ENCODE results near the gene MARK3.

MARK3 gene

GRCh38 chr14:103430358-103430757 is 45.1 kb downstream of the MARK3 start:
- no peak for FAIRE-seq
- DNase-seq (ENCODE audit: insufficient read length, low spot score), result no peak

- DNase-seq (ENCODE audit: insufficient read length, low spot score) (no peak), FAIRE-seq (no peak)
Measured at GRCh38 chr14:103432627-103433026, 47.4 kb downstream of the MARK3 start.

- FAIRE-seq (no peak), DNase-seq (ENCODE audit: insufficient read length, low spot score) (no peak)
Measured at GRCh38 chr14:103433916-103434563, 48.8 kb downstream of the MARK3 start.

- FAIRE-seq, result no peak
- no peak for DNase-seq (ENCODE audit: insufficient read length, low spot score)
Measured at GRCh38 chr14:103434868-103435442, 49.7 kb downstream of the MARK3 start.

- no peak for FAIRE-seq
Measured at GRCh38 chr14:103436533-103436932, 51.3 kb downstream of the MARK3 start.

GRCh38 chr14:103442288-103442687 is 57.1 kb downstream of the MARK3 start:
- DNase-seq (ENCODE audit: insufficient read length, low spot score) (no peak), FAIRE-seq (no peak)

More at GRCh38 chr14:103436533-103436932, 51.3 kb downstream of the MARK3 start:
- no peak for DNase-seq (ENCODE audit: insufficient read length, low spot score)

GRCh38 chr14:103443111-103443510 is 57.9 kb downstream of the MARK3 start:
- FAIRE-seq (no peak), DNase-seq (ENCODE audit: insufficient read length, low spot score) (no peak)

GRCh38 chr14:103444837-103445524 is 59.8 kb downstream of the MARK3 start:
- FAIRE-seq, result no peak
- DNase-seq (ENCODE audit: insufficient read length, low spot score), result no peak

- FAIRE-seq (no peak), DNase-seq (ENCODE audit: insufficient read length, low spot score) (no peak)
Measured at GRCh38 chr14:103445806-103446205, 60.6 kb downstream of the MARK3 start.

GRCh38 chr14:103448097-103448496 is 62.9 kb downstream of the MARK3 start:
- no peak for DNase-seq (ENCODE audit: insufficient read length, low spot score)
- no peak for FAIRE-seq

- FAIRE-seq (no peak), DNase-seq (ENCODE audit: insufficient read length, low spot score) (no peak)
Measured at GRCh38 chr14:103449634-103450161, 64.5 kb downstream of the MARK3 start.

- DNase-seq (ENCODE audit: insufficient read length, low spot score) (no peak), FAIRE-seq (no peak)
Measured at GRCh38 chr14:103450416-103450815, 65.2 kb downstream of the MARK3 start.

GRCh38 chr14:103451401-103451800 is 66.2 kb downstream of the MARK3 start:
- FAIRE-seq (no peak), DNase-seq (ENCODE audit: insufficient read length, low spot score) (no peak)

GRCh38 chr14:103453791-103454190 is 68.6 kb downstream of the MARK3 start:
- DNase-seq (ENCODE audit: insufficient read length, low spot score) (no peak), FAIRE-seq (no peak)

- no peak for FAIRE-seq
- no peak for DNase-seq (ENCODE audit: insufficient read length, low spot score)
Measured at GRCh38 chr14:103456167-103456835, 71.1 kb downstream of the MARK3 start.

GRCh38 chr14:103460415-103460814 is 75.2 kb downstream of the MARK3 start:
- DNase-seq (ENCODE audit: insufficient read length, low spot score), result no peak
- FAIRE-seq, result no peak

GRCh38 chr14:103463149-103463548 is 77.9 kb downstream of the MARK3 start:
- no peak for DNase-seq (ENCODE audit: insufficient read length, low spot score)
- no peak for FAIRE-seq

- no peak for FAIRE-seq
- DNase-seq (ENCODE audit: insufficient read length, low spot score), result no peak
Measured at GRCh38 chr14:103463851-103464250, 78.6 kb downstream of the MARK3 start.

GRCh38 chr14:103472939-103473338 is 87.7 kb downstream of the MARK3 start:
- FAIRE-seq (no peak), DNase-seq (ENCODE audit: insufficient read length, low spot score) (no peak)

GRCh38 chr14:103474893-103475292 is 89.7 kb downstream of the MARK3 start:
- DNase-seq (ENCODE audit: insufficient read length, low spot score), result no peak
- no peak for FAIRE-seq

- FAIRE-seq (no peak), DNase-seq (ENCODE audit: insufficient read length, low spot score) (no peak)
Measured at GRCh38 chr14:103476065-103476464, 90.8 kb downstream of the MARK3 start.
